Spleen (tissue), 7 donors: Measurements from ENCODE around the gene LYPD1.

Source experiments
- CTCF ChIP-seq, 11 experiments: fragments of 200-600 bp in 7 of 11; fragments of 450-650 bp in 4 of 11; sonication (generic) in 4 of 11; IDR thresholded peaks in 8 of 11; conservative IDR thresholded peaks in 3 of 11; 1 replicate in 7 of 11; 2 replicates in 4 of 11; pipeline versions ENCODE4 v1.4.0 to v1.8.0; 2016 to 2021; ENCODE audit warnings: antibody characterized with exemption in 11 of 11, inconsistent platforms in 4 of 11, mild to moderate bottlenecking in 1 of 11
- POLR2A ChIP-seq, 3 donors: fragments of 450-650 bp; IDR thresholded peaks; one replicate each; pipeline ENCODE4 v1.5.1; 2017; ENCODE audit warnings: antibody characterized with exemption in 3 of 3, mild to moderate bottlenecking in 1 of 3
- POLR2AphosphoS5 ChIP-seq, 3 donors: sonication (generic); formaldehyde crosslinking; IDR thresholded peaks; one replicate each; pipeline ENCODE4 v1.5.1; 2017; ENCODE audit warnings: antibody characterized with exemption in 3 of 3
- donor health status: DM: no; HTN: no; CAD: no; lungs with moderate emphysema.
- donor health status: DM: no; HTN: no; CAD: no.
- donor health status: DM: no; HTN: no; CAD: no.

- no peak for TF ChIP-seq CTCF (IDR thresholded peaks at IDR 0.05 in 8 of 11, conservative IDR thresholded peaks at IDR 0.05 in 3 of 11)
- TF ChIP-seq POLR2A (IDR thresholded peaks at IDR 0.05): no peak
- no peak for TF ChIP-seq POLR2AphosphoS5 (IDR thresholded peaks at IDR 0.05)
Measured at GRCh38 chr2:132664096-132664495, 5.9 kb downstream of the LYPD1 start.
